ENCODE data around the gene HYLS1.

The HYLS1 gene

GRCh38 chr11:125874556-125875124 is 12.8 kb upstream of the HYLS1 start:
- Histone ChIP-seq H3K4me3 (ENCODE audit: extremely low read depth, insufficient read depth, low read length, poor library complexity, severe bottlenecking) (no peak overlapping the region), H3K27ac (ENCODE audit: low read depth, low read length, severe bottlenecking) (no peak overlapping the region), H3K4me1 (ENCODE audit: control insufficient read depth, insufficient read depth, low read length, poor library complexity, severe bottlenecking) (no peaks in the 10 kb centered on the region), H3K36me3 (ENCODE audit: control insufficient read depth, insufficient read depth, low read length) (no peaks in the 10 kb centered on the region), H3K9me3 (ENCODE audit: control insufficient read depth, low read length) (peaks cover 5% of the 10 kb centered on the region)
- 0 to 3% methylated on average over 2 to 6 of the region's 8 CpGs for WGBS, 2 experiments (ENCODE audit: insufficient coverage in 2 of 2)

- 50 to 92% methylated on average over 1 of the region's 1 CpG for WGBS, 2 experiments (ENCODE audit: insufficient coverage in 2 of 2)
- H3K27ac ChIP-seq (ENCODE audit: low read depth, low read length, severe bottlenecking), result no peak overlapping the region
- H3K4me3 ChIP-seq (ENCODE audit: extremely low read depth, insufficient read depth, low read length, poor library complexity, severe bottlenecking), result no peak overlapping the region
- no peaks in the 10 kb centered on the region for H3K4me1 ChIP-seq (ENCODE audit: control insufficient read depth, insufficient read depth, low read length, poor library complexity, severe bottlenecking)
- H3K9me3 ChIP-seq (ENCODE audit: control insufficient read depth, low read length), result no peaks in the 10 kb centered on the region
- H3K36me3 ChIP-seq (ENCODE audit: control insufficient read depth, insufficient read depth, low read length), result no peaks in the 10 kb centered on the region
Observed at GRCh38 chr11:125881291-125881690, 6.2 kb upstream of the HYLS1 start.

- no peaks in the 10 kb centered on the region for H3K9me3 ChIP-seq (ENCODE audit: control insufficient read depth, low read length)
- H3K4me1 ChIP-seq (ENCODE audit: control insufficient read depth, insufficient read depth, low read length, poor library complexity, severe bottlenecking), result no peaks in the 10 kb centered on the region
- H3K36me3 ChIP-seq (ENCODE audit: control insufficient read depth, insufficient read depth, low read length), result no peaks in the 10 kb centered on the region
- no peak overlapping the region for H3K27ac ChIP-seq (ENCODE audit: low read depth, low read length, severe bottlenecking)
- H3K4me3 ChIP-seq (ENCODE audit: extremely low read depth, insufficient read depth, low read length, poor library complexity, severe bottlenecking), result no peak overlapping the region
- 76 to 80% methylated on average over 8 of the region's 8 CpGs for WGBS, 2 experiments (ENCODE audit: insufficient coverage in 2 of 2)
Observed at GRCh38 chr11:125883375-125883774, 4.1 kb upstream of the HYLS1 start.

- Histone ChIP-seq H3K36me3 (ENCODE audit: control insufficient read depth, insufficient read depth, low read length) (no peaks in the 10 kb centered on the region), H3K27ac (ENCODE audit: low read depth, low read length, severe bottlenecking) (no peak overlapping the region), H3K4me1 (ENCODE audit: control insufficient read depth, insufficient read depth, low read length, poor library complexity, severe bottlenecking) (no peaks in the 10 kb centered on the region), H3K4me3 (ENCODE audit: extremely low read depth, insufficient read depth, low read length, poor library complexity, severe bottlenecking) (no peak overlapping the region), H3K9me3 (ENCODE audit: control insufficient read depth, low read length) (no peaks in the 10 kb centered on the region)
- 94 to 99% methylated on average over 19 to 22 of the region's 24 CpGs for WGBS, 2 experiments (ENCODE audit: insufficient coverage in 2 of 2)
Observed at GRCh38 chr11:125886997-125887372, 483 bp upstream of the HYLS1 start.

GRCh38 chr11:125890447-125891100 is 3.1 kb downstream of the HYLS1 start:
- no peaks in the 10 kb centered on the region for H3K4me1 ChIP-seq (ENCODE audit: control insufficient read depth, insufficient read depth, low read length, poor library complexity, severe bottlenecking)
- H3K36me3 ChIP-seq (ENCODE audit: control insufficient read depth, insufficient read depth, low read length), result peaks cover 29% of the 10 kb centered on the region
- H3K27ac ChIP-seq (ENCODE audit: low read depth, low read length, severe bottlenecking), result no peak overlapping the region
- WGBS, 2 experiments (ENCODE audit: insufficient coverage in 2 of 2), result 40 to 100% methylated on average over 1 of the region's 3 CpGs
- H3K9me3 ChIP-seq (ENCODE audit: control insufficient read depth, low read length), result no peaks in the 10 kb centered on the region
- H3K4me3 ChIP-seq (ENCODE audit: extremely low read depth, insufficient read depth, low read length, poor library complexity, severe bottlenecking), result no peak overlapping the region

- no peak overlapping the region for H3K27ac ChIP-seq (ENCODE audit: low read depth, low read length, severe bottlenecking)
- H3K4me1 ChIP-seq (ENCODE audit: control insufficient read depth, insufficient read depth, low read length, poor library complexity, severe bottlenecking), result no peaks in the 10 kb centered on the region
Observed at GRCh38 chr11:125892071-125892470, 4.6 kb downstream of the HYLS1 start.

GRCh38 chr11:125892994-125893393 is 5.5 kb downstream of the HYLS1 start:
- no peaks in the 10 kb centered on the region for H3K4me1 ChIP-seq (ENCODE audit: control insufficient read depth, insufficient read depth, low read length, poor library complexity, severe bottlenecking)
- H3K9me3 ChIP-seq (ENCODE audit: control insufficient read depth, low read length), result no peaks in the 10 kb centered on the region
- no peak overlapping the region for H3K4me3 ChIP-seq (ENCODE audit: extremely low read depth, insufficient read depth, low read length, poor library complexity, severe bottlenecking)
- no peak overlapping the region for H3K27ac ChIP-seq (ENCODE audit: low read depth, low read length, severe bottlenecking)
- peaks cover 34% of the 10 kb centered on the region for H3K36me3 ChIP-seq (ENCODE audit: control insufficient read depth, insufficient read depth, low read length)

More at GRCh38 chr11:125892071-125892470, 4.6 kb downstream of the HYLS1 start:
- no peak overlapping the region for H3K4me3 ChIP-seq (ENCODE audit: extremely low read depth, insufficient read depth, low read length, poor library complexity, severe bottlenecking)
- no peaks in the 10 kb centered on the region for H3K9me3 ChIP-seq (ENCODE audit: control insufficient read depth, low read length)
- H3K36me3 ChIP-seq (ENCODE audit: control insufficient read depth, insufficient read depth, low read length), result peaks cover 34% of the 10 kb centered on the region

GRCh38 chr11:125901872-125902271 is 14.4 kb downstream of the HYLS1 start:
- peak overlapping the region; percentile 73 for H3K4me3 ChIP-seq (ENCODE audit: extremely low read depth, insufficient read depth, low read length, poor library complexity, severe bottlenecking)
- H3K9me3 ChIP-seq (ENCODE audit: control insufficient read depth, low read length), result peaks cover 7% of the 10 kb centered on the region
- H3K36me3 ChIP-seq (ENCODE audit: control insufficient read depth, insufficient read depth, low read length), result peaks cover 18% of the 10 kb centered on the region
- no peaks in the 10 kb centered on the region for H3K4me1 ChIP-seq (ENCODE audit: control insufficient read depth, insufficient read depth, low read length, poor library complexity, severe bottlenecking)
- no peak overlapping the region for H3K27ac ChIP-seq (ENCODE audit: low read depth, low read length, severe bottlenecking)
- WGBS, 2 experiments (ENCODE audit: insufficient coverage in 2 of 2), result 81 to 91% methylated on average over 3 to 4 of the region's 6 CpGs

- Histone ChIP-seq H3K27ac (ENCODE audit: low read depth, low read length, severe bottlenecking) (peak overlapping the region; percentile 59), H3K4me1 (ENCODE audit: control insufficient read depth, insufficient read depth, low read length, poor library complexity, severe bottlenecking) (no peaks in the 10 kb centered on the region), H3K4me3 (ENCODE audit: extremely low read depth, insufficient read depth, low read length, poor library complexity, severe bottlenecking) (peak overlapping the region; percentile 73), H3K9me3 (ENCODE audit: control insufficient read depth, low read length) (peaks cover 7% of the 10 kb centered on the region), H3K36me3 (ENCODE audit: control insufficient read depth, insufficient read depth, low read length) (peaks cover 18% of the 10 kb centered on the region)
- 66 to 79% methylated on average over 9 to 13 of the region's 20 CpGs for WGBS, 2 experiments (ENCODE audit: insufficient coverage in 2 of 2)
Observed at GRCh38 chr11:125902277-125902926, 14.9 kb downstream of the HYLS1 start.

- H3K27ac ChIP-seq (ENCODE audit: low read depth, low read length, severe bottlenecking), result peak within 1 kb of the TSS; percentile 59
- peaks cover 18% of the 10 kb centered on the region for H3K36me3 ChIP-seq (ENCODE audit: control insufficient read depth, insufficient read depth, low read length)
- no peaks in the 10 kb centered on the region for H3K4me1 ChIP-seq (ENCODE audit: control insufficient read depth, insufficient read depth, low read length, poor library complexity, severe bottlenecking)
- H3K9me3 ChIP-seq (ENCODE audit: control insufficient read depth, low read length), result peaks cover 7% of the 10 kb centered on the region
- H3K4me3 ChIP-seq (ENCODE audit: extremely low read depth, insufficient read depth, low read length, poor library complexity, severe bottlenecking), result peak within 1 kb of the TSS; percentile 73
- WGBS, 2 experiments (ENCODE audit: insufficient coverage in 2 of 2), result 0 to 2% methylated on average over 6 to 20 of the region's 31 CpGs
Observed at GRCh38 chr11:125902927-125903710, 15.7 kb downstream of the HYLS1 start, which contains the start of gene PUS3. Gene PUS3, minus strand, starts transcription at chr11:125903206. Its CDS starts 6,922 bp downstream, at chr11:125896284.
